HepG2 (cell line): ENCODE results near the gene ADAMTS2. TPM values are rescaled to one million over a fixed set of nuclear protein-coding genes. Genes with fewer than 3 reads are reported as not detected.

Experiments used
- ATAC-seq: fragments of 200-7000 bp; cut with Tn5 transposase; 3 replicates; pipeline ENCODE4 v1.9.1; 2020; ENCODE audit warnings: mild to moderate bottlenecking, moderate library complexity
- BruUV-seq: library from RNA; stranded (reverse); fragments of 400-500 nt; replicated peaks from 2 replicates; lab custom pipeline; 2021; lab: Mats Ljungman, UMichigan
- CTCF ChIA-PET: fragments of 300-600 bp; formaldehyde crosslinking; extraction: SDS; loops from one replicate; lab custom pipeline; 2021; ENCODE audit warnings: low total read pairs, inconsistent platforms, low intra/inter-chr PET ratio; lab: Yijun Ruan, JAX
- POLR2A ChIA-PET: fragments of 350-600 bp; sonication (Branson Sonifier 250); formaldehyde crosslinking; loops from one replicate; lab custom pipeline; 2020; ENCODE audit warnings: antibody characterized with exemption, inconsistent platforms; lab: Yijun Ruan, JAX
- DNase-seq: peaks from one replicate; pipeline ENCODE4 v3.0.0-alpha.2; 2015; ENCODE audit warnings: low spot score
- FAIRE-seq: peaks from 3 replicates; lab custom pipeline; 2011; peaks lifted over from hg19 to GRCh38; lab: Jason Lieb, UNC
- H2AFZ ChIP-seq: one replicate; pipeline ENCODE4 v1.6.1; 2011; ENCODE audit warnings: low read length, inconsistent platforms
- H3K27ac ChIP-seq: fragments of 300-600 bp; 3 replicates; pipeline ENCODE4 v1.8.0; 2011; ENCODE audit warnings: mixed run types, mild to moderate bottlenecking, mixed read lengths, low read length, inconsistent platforms; ENCODE audit not compliant: insufficient read depth; ENCODE audit errors: extremely low read length
- H3K27me3 ChIP-seq, 2 experiments: fragments of 200-600 bp in 1 of 2; 2 replicates in 1 of 2; 3 replicates in 1 of 2; pipeline versions ENCODE4 v1.6.0 to v1.8.0; 2011; ENCODE audit warnings: low read length in 2 of 2, mild to moderate bottlenecking in 2 of 2, moderate library complexity in 2 of 2, inconsistent platforms in 1 of 2; ENCODE audit not compliant: insufficient read depth in 2 of 2, control insufficient read depth in 1 of 2
- H3K36me3 ChIP-seq, 2 experiments: fragments of 200-600 bp in 1 of 2; replicated peaks in 1 of 2; 2 replicates in 1 of 2; 3 replicates in 1 of 2; pipeline versions ENCODE4 v1.5.1 to v1.8.0; 2011; ENCODE audit warnings: low read length in 2 of 2, inconsistent platforms in 1 of 2; ENCODE audit not compliant: insufficient read depth in 2 of 2, control insufficient read depth in 1 of 2
- H3K4me1 ChIP-seq: 2 replicates; pipeline ENCODE4 v1.5.1; 2012; ENCODE audit warnings: low read length, inconsistent platforms; ENCODE audit not compliant: insufficient read depth
- H3K4me2 ChIP-seq: 2 replicates; pipeline ENCODE4 v1.6.0; 2011; ENCODE audit warnings: low read depth, low read length, inconsistent platforms
- H3K4me3 ChIP-seq, 3 experiments: fragments of 200-600 bp in 1 of 3; sonication (generic), shearing (Covaris generic) in 1 of 3; replicated peaks in 1 of 3; 2 replicates each; pipeline ENCODE4 v1.5.1; 2011 to 2016; ENCODE audit warnings: low read length in 3 of 3, inconsistent platforms in 2 of 3, low read depth in 2 of 3, mild to moderate bottlenecking in 2 of 3, control low read depth in 1 of 3, mixed read lengths in 1 of 3; ENCODE audit not compliant: insufficient read depth in 1 of 3
- H3K79me2 ChIP-seq: one replicate; pipeline ENCODE4 v1.6.1; 2011; ENCODE audit warnings: low read length, inconsistent platforms; ENCODE audit not compliant: insufficient read depth
- H3K9ac ChIP-seq: 2 replicates; pipeline ENCODE4 v1.6.0; 2011; ENCODE audit warnings: mild to moderate bottlenecking, low read depth, low read length, inconsistent platforms; ENCODE audit not compliant: insufficient read depth
- H3K9me3 ChIP-seq: 2 replicates; pipeline ENCODE4 v1.5.1; 2012; ENCODE audit warnings: mild to moderate bottlenecking, low read length
- H4K20me1 ChIP-seq: 2 replicates; pipeline ENCODE4 v1.6.0; 2011; ENCODE audit warnings: inconsistent platforms, mild to moderate bottlenecking, low read length, moderate library complexity; ENCODE audit not compliant: insufficient read depth
- BCLAF1 ChIP-seq: fragments of 450-650 bp; IDR thresholded peaks from 2 replicates; pipeline ENCODE4 v1.6.1; 2017; ENCODE audit warnings: mild to moderate bottlenecking
- HIC2 ChIP-seq: sonication (generic); formaldehyde crosslinking; IDR thresholded peaks from 2 replicates; pipeline ENCODE4 v1.9.0; 2022; ENCODE audit warnings: low read depth, missing genetic modification reagents
- MYC ChIP-seq: sonication (generic); formaldehyde crosslinking; IDR thresholded peaks from 2 replicates; pipeline ENCODE4 v1.9.0; 2021; ENCODE audit warnings: missing genetic modification reagents, borderline replicate concordance
- TBL1XR1 ChIP-seq: fragments of 150-350 bp; IDR thresholded peaks from 2 replicates; pipeline ENCODE4 v1.6.1; 2014; ENCODE audit warnings: borderline replicate concordance, low read length; ENCODE audit not compliant: partially characterized antibody
- THAP11 ChIP-seq: IDR thresholded peaks from 2 replicates; pipeline ENCODE4 v1.6.1; 2016; ENCODE audit warnings: missing biosample characterization, missing genetic modification reagents
- WGBS: methylation state at CpG from one replicate; pipeline ENCODE4 v1.1.6; 2017; ENCODE audit warnings: low lambda C conversion rate; 5-methylcytosine and 5-hydroxymethylcytosine counted together
- in situ Hi-C: cut with HindIII; loops from 2 replicates; pipeline ENCODE4 v1.10.0; 2017; ENCODE audit warnings: low pct_unique_long_range_greater_than_20kb; ENCODE audit not compliant: extremely low pct_ligation_motif_present
- intact Hi-C: fragments of 100-400 bp; cut with micrococcal nuclease; formaldehyde crosslinking; loops from one replicate; pipeline ENCODE4 v1.10.0; 2022; ENCODE audit not compliant: unreplicated experiment
- polyA plus RNA-seq, 8 experiments: library from polyadenylated mRNA; depleted of rRNA in 3 of 8; stranded (reverse) in 7 of 8; unstranded in 1 of 8; fragments of >200 nt; fragmentation: Illumina TruSeq in 4 of 8; extraction: Trizol in 4 of 8; gene quantifications; 2 replicates each; pipeline versions ENCODE4 v1.2.1 to v1.2.3, GENCODE V29; 2011 to 2016; ENCODE audit warnings: low read depth in 4 of 8, missing spikeins in 1 of 8, mixed read lengths in 1 of 8; ENCODE audit not compliant: insufficient read depth in 1 of 8
- total RNA-seq, 5 experiments: library from RNA; depleted of rRNA; stranded (reverse); fragments of >200 nt; fragmentation: Illumina TruSeq; extraction: Trizol; gene quantifications; 2 replicates each; pipeline ENCODE4 v1.2.3, GENCODE V29; 2016; ENCODE audit warnings: low read depth in 1 of 5

Gene ADAMTS2
- total and polyA plus RNA-seq, 2 of the 13 experiments (the other 11 are each of a cell fraction or from before 2014, with no cell fraction given), result 0.24 to 3.5 TPM

GRCh38 chr5:179220716-179221115 is 124.5 kb downstream of the ADAMTS2 start:
- H3K4me1 ChIP-seq, result no peaks in the 10 kb centered on the region
- TF ChIP-seq BCLAF1 (no peak), MYC (CRISPR knock-in tag) (no peak), THAP11 (no peak), TBL1XR1 (no peak), HIC2 (no peak)
- TF ChIP-seq, all 625 proteins: peak for 0
- no peak for FAIRE-seq
- no peak overlapping the region for H3K9ac ChIP-seq
- H3K4me2 ChIP-seq, result no peak overlapping the region
- in situ Hi-C loops, result no loop called here
- no peak for ATAC-seq
- H3K27me3 ChIP-seq, result peaks cover 3 to 20% of the 10 kb centered on the region in 2 experiments
- ChIA-PET CTCF (no interaction called here), POLR2A (no interaction called here)
- WGBS, result 24% methylated on average over 8 of the region's 8 CpGs
- BruUV-seq, result no TSS peak
- no peak overlapping the region for H2AFZ ChIP-seq
- intact Hi-C loops, result no loop called here
- H4K20me1 ChIP-seq, result no peaks in the 10 kb centered on the region
- H3K79me2 ChIP-seq, result no peaks in the 10 kb centered on the region
- no peak overlapping the region for H3K4me3 ChIP-seq
- no peak for DNase-seq
- no peak overlapping the region for H3K27ac ChIP-seq
- no peaks in the 10 kb centered on the region for H3K9me3 ChIP-seq
- no peaks in the 10 kb centered on the region; a peak in 1 of 5 replicates for H3K36me3 ChIP-seq
